A673 (cell line): ENCODE results near the gene GPR89B. TPM values are rescaled to one million over a fixed set of nuclear protein-coding genes. Genes with fewer than 3 reads are reported as not detected.
"Not testable (repeated sequence)": the region's sequence is repeated elsewhere in the genome, so short reads cannot be mapped to it uniquely, and the experiment has no call there.

Source experiments
- Bru-seq: library from RNA; stranded (reverse); fragments of 400-500 nt; gene quantifications from one replicate; lab custom pipeline; 2021; lab: Mats Ljungman, UMichigan
- BruChase-seq, 2 experiments: library from RNA; stranded (reverse); fragments of 400-500 nt; gene quantifications; one replicate each; lab custom pipeline; 2021; lab: Mats Ljungman, UMichigan
- BruUV-seq: library from RNA; stranded (reverse); fragments of 400-500 nt; replicated peaks from 2 replicates; lab custom pipeline; 2021; lab: Mats Ljungman, UMichigan
- CTCF ChIA-PET: fragments of 300-600 bp; sonication (Branson Sonifier 250); formaldehyde crosslinking; loops from one replicate; lab custom pipeline; 2022; ENCODE audit warnings: antibody characterized with exemption; lab: Charles Lee
- POLR2A ChIA-PET: fragments of 300-600 bp; sonication (Branson Sonifier 250); formaldehyde crosslinking; loops from one replicate; lab custom pipeline; 2022; ENCODE audit warnings: antibody characterized with exemption; ENCODE audit not compliant: low non-redundant PET; lab: Charles Lee
- DNase-seq: peaks from one replicate; pipeline ENCODE4 v3.0.0-alpha.2; 2015; ENCODE audit warnings: low spot score
- H3K27ac ChIP-seq: fragments of 200-600 bp; sonication (generic); 2 replicates; pipeline ENCODE4 v1.5.1; 2016; ENCODE audit warnings: mixed run types, low read depth, mild to moderate bottlenecking, mixed read lengths, antibody characterized with exemption, low read length; ENCODE audit not compliant: poor library complexity, severe bottlenecking
- H3K27me3 ChIP-seq: fragments of 200-600 bp; sonication (generic); replicated peaks from 2 replicates; pipeline ENCODE4 v1.6.1; 2017; ENCODE audit warnings: mixed run types, low read depth, mild to moderate bottlenecking, mixed read lengths, antibody characterized with exemption, low read length; ENCODE audit not compliant: insufficient read depth, poor library complexity
- H3K36me3 ChIP-seq: fragments of 200-600 bp; sonication (generic); 2 replicates; pipeline ENCODE4 v1.6.1; 2016; ENCODE audit warnings: mixed run types, mild to moderate bottlenecking, mixed read lengths, antibody characterized with exemption, low read length; ENCODE audit not compliant: insufficient read depth, poor library complexity, severe bottlenecking
- H3K4me1 ChIP-seq: fragments of 200-600 bp; sonication (generic); 2 replicates; pipeline ENCODE4 v1.6.1; 2017; ENCODE audit warnings: mixed run types, mild to moderate bottlenecking, mixed read lengths, antibody characterized with exemption, low read length; ENCODE audit not compliant: insufficient read depth, poor library complexity, severe bottlenecking
- H3K4me3 ChIP-seq: fragments of 200-600 bp; sonication (generic); 2 replicates; pipeline ENCODE4 v1.5.1; 2016; ENCODE audit warnings: low read depth, mixed run types, mild to moderate bottlenecking, mixed read lengths, low read length; ENCODE audit not compliant: poor library complexity, severe bottlenecking
- H3K9me3 ChIP-seq: fragments of 200-600 bp; sonication (generic); 2 replicates; pipeline ENCODE4 v1.6.1; 2016; ENCODE audit warnings: mixed run types, low read depth, mild to moderate bottlenecking, mixed read lengths, antibody characterized with exemption, low read length; ENCODE audit not compliant: poor library complexity, severe bottlenecking
- EZH2 ChIP-seq: fragments of 200-600 bp; sonication (generic); IDR thresholded peaks from 2 replicates; pipeline ENCODE4 v1.6.1; 2017; ENCODE audit warnings: borderline replicate concordance, low read depth, mild to moderate bottlenecking, mixed read lengths, antibody characterized with exemption, low read length; ENCODE audit not compliant: poor library complexity, severe bottlenecking
- intact Hi-C: fragments of 100-400 bp; cut with micrococcal nuclease; formaldehyde crosslinking; loops from one replicate; pipeline ENCODE4 v1.10.0; 2022; ENCODE audit not compliant: unreplicated experiment
- long read RNA-seq: library from polyadenylated mRNA; stranded (forward); transcript quantifications from one replicate; pipeline ENCODE4 v2.0.0, GENCODE V29; 2022
- total RNA-seq: library from RNA; stranded (reverse); gene quantifications from 2 replicates; pipeline ENCODE4 v1.2.3, GENCODE V29; 2021
- TF ChIP-seq, protein P1 (sequence below): fragments of 300-800, 200-600 bp; sonication (generic); conservative IDR thresholded peaks from 2 replicates; pipeline ENCODE4 v1.5.1; 2017; ENCODE audit warnings: low read depth, mild to moderate bottlenecking, antibody characterized with exemption, low read length, moderate library complexity, mixed read lengths

Gene GPR89B
- total RNA-seq (11.5 and 11.8 TPM in 2 replicates), Bru-seq, nascent RNA (percentile 69 among the genes with signal in this experiment), BruChase-seq, experiment 1, labeled RNA remaining after a 2-hour chase (percentile 64 among the genes with signal in this experiment), BruChase-seq, experiment 2, labeled RNA remaining after a 6-hour chase (percentile 58 among the genes with signal in this experiment)
- long read RNA-seq, transcript GPR89B-201 (14 exons, 1,934 nt), result major isoform, 13 of 23 reads
- long read RNA-seq, partial matches to known transcripts, result 0 of 23 reads
- long read RNA-seq, other reads (novel, unspliced or antisense), result 9 of 23 reads

DNA sequence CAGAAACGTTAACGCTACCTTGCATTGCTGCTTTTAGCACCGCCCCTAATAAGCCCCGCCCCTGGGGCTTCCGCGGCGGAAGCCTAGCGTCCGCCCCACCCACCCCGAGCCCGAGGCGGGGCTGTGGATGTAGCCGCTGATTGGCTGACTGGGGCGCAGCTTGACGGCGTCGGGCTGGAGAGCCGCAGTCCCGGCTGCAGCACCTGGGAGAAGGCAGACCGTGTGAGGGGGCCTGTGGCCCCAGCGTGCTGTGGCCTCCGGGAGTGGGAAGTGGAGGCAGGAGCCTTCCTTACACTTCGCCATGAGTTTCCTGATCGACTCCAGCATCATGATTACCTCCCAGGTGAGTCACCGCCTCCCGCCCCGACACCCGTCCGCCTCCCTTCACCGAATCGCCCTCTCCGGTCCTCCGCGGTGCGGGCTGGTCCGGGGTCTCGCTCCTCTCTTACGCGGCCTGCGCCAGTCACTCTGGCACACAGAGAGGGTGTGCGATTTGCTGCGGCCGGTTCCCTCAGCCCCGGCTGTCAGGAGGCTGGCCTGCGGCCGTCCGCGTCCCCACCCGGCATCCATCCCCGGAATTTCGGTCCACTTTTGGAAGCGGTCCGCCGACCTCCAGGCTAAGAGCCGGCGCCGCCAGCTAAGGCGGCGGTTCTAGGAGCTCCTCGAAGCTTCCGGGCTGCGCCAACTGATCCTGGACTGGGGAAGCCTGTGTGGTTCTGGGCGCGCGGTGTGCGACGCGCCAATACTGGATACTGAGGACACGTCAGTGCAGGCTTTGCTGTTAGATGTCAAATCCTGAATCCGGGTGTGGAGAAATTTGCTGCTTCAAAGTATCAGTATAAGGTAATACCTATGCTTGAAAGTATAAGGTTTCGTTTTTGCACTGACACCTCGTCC, at the start of gene GPR89B:
Gene GPR89B, plus strand, starts transcription at position 185 of the 897 bp plus-strand sequence. Its CDS starts 117 bp downstream, at position 302.
- H3K36me3 ChIP-seq, H3K9me3 ChIP-seq, BruUV-seq, H3K27me3 ChIP-seq, CTCF ChIA-PET, H3K4me1 ChIP-seq, intact Hi-C loops, POLR2A ChIA-PET: not testable (repeated sequence)
- peak; percentile 93 for DNase-seq
- peak within 1 kb of the TSS; percentile 57 for H3K27ac ChIP-seq
- peak within 1 kb of the TSS; percentile 71 for H3K4me3 ChIP-seq

DNA sequence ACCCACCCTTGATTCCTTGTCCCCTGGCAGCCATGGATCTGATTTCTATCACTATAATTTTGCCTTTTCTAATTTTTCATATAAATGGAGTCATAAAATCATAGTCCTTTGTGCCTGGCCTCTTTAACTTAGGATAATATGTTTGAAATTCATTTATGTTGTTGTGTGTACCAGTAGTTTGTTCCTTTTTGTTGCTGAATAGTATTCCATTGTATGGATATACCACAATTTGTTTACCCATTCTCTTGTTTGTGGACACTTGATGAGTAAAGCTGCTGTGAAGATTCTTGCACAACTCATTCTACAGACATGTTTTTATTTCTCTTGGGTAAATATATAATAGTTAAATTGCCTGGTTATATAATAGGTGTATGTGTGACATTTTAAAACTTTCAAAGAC, 48.3 kb upstream of the GPR89B start:
- TF ChIP-seq, protein P1, sequence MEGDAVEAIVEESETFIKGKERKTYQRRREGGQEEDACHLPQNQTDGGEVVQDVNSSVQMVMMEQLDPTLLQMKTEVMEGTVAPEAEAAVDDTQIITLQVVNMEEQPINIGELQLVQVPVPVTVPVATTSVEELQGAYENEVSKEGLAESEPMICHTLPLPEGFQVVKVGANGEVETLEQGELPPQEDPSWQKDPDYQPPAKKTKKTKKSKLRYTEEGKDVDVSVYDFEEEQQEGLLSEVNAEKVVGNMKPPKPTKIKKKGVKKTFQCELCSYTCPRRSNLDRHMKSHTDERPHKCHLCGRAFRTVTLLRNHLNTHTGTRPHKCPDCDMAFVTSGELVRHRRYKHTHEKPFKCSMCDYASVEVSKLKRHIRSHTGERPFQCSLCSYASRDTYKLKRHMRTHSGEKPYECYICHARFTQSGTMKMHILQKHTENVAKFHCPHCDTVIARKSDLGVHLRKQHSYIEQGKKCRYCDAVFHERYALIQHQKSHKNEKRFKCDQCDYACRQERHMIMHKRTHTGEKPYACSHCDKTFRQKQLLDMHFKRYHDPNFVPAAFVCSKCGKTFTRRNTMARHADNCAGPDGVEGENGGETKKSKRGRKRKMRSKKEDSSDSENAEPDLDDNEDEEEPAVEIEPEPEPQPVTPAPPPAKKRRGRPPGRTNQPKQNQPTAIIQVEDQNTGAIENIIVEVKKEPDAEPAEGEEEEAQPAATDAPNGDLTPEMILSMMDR, result no peak
- no peak for TF ChIP-seq EZH2
- intact Hi-C loops, result no loop called here
- H3K4me1 ChIP-seq, result no peaks in the 10 kb centered on the region
- ChIA-PET POLR2A (no interaction called here), CTCF (no interaction called here)
- no peak overlapping the region for H3K27ac ChIP-seq
- peaks cover 4% of the 10 kb centered on the region for H3K27me3 ChIP-seq
- H3K4me3 ChIP-seq, result no peak overlapping the region
- no peaks in the 10 kb centered on the region for H3K36me3 ChIP-seq
- DNase-seq, result no peak
- BruUV-seq, result no TSS peak
- no peaks in the 10 kb centered on the region for H3K9me3 ChIP-seq

DNA sequence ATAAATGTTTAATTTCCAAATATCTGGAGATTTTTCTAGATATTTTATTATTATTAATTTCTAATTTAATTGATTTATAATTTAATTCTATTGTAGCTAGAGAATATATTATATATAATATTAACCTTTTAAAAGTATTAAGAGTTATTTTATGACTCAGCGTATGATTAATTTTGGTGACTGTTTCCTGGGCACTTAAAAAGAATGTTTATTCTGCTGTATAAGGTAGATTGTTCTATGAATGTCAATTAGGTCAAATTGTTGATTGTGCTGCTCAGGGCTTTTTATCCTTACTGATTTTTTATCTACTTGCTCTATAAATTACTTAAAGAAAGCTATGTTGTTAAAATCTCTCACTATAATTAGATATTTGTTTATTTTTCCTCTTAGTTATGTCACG, 45.7 kb upstream of the GPR89B start:
- ChIA-PET CTCF (no interaction called here), POLR2A (no interaction called here)
- no peaks in the 10 kb centered on the region for H3K4me1 ChIP-seq
- H3K27me3 ChIP-seq, result peaks cover 4% of the 10 kb centered on the region
- no peaks in the 10 kb centered on the region for H3K36me3 ChIP-seq
- H3K27ac ChIP-seq, result no peak overlapping the region
- no peak for TF ChIP-seq EZH2
- TF ChIP-seq, protein P1, result no peak
- intact Hi-C loops, result no loop called here
- H3K9me3 ChIP-seq, result no peaks in the 10 kb centered on the region
- H3K4me3 ChIP-seq, result no peak overlapping the region
- DNase-seq, result no peak
- no TSS peak for BruUV-seq
